ENCODE data around the gene IGSF8.

DNA sequence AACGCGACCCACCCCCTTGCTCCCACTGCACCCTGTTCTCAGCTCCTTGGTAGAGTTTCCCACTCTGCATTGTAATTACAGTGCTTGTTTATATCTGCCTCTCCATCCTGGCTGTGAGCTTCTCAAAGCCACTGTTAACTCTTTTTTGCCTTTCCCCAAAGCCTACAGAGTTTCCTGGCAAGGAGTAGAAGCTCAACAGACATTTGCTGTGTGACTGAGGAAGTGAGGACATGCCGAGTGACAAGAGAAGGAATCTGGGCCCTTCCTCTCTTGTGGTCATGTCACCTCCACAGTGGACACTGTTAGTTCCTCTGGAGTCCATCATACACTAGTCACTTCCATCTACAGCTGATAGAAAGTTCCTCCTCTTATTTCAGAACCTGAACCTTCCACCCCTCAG, 6.1 kb upstream of the IGSF8 start:
- TF ChIP-seq CTCF (IDR thresholded peaks at IDR 0.05): no peak
- no peak for TF ChIP-seq POLR2AphosphoS5 (IDR thresholded peaks at IDR 0.05; ENCODE audit: low read depth, low read length)
